Mucosa of gallbladder (tissue), 1 donor: Measurements from ENCODE around the gene PLSCR4. TPM values are rescaled to one million over a fixed set of nuclear protein-coding genes. Genes with fewer than 3 reads are reported as not detected.

Source experiments
- DNase-seq: peaks from one replicate; pipeline ENCODE4 v3.0.0-alpha.2; 2020; ENCODE audit warnings: low spot score
- total RNA-seq: library from RNA; stranded (reverse); gene quantifications from one replicate; pipeline ENCODE4 v1.2.1, GENCODE V29; 2021
- donor health status: DM: no; HTN: no; CAD: no.

The PLSCR4 gene
- total RNA-seq, 1 donor from 2014 or later, result 47.3 TPM

DNA sequence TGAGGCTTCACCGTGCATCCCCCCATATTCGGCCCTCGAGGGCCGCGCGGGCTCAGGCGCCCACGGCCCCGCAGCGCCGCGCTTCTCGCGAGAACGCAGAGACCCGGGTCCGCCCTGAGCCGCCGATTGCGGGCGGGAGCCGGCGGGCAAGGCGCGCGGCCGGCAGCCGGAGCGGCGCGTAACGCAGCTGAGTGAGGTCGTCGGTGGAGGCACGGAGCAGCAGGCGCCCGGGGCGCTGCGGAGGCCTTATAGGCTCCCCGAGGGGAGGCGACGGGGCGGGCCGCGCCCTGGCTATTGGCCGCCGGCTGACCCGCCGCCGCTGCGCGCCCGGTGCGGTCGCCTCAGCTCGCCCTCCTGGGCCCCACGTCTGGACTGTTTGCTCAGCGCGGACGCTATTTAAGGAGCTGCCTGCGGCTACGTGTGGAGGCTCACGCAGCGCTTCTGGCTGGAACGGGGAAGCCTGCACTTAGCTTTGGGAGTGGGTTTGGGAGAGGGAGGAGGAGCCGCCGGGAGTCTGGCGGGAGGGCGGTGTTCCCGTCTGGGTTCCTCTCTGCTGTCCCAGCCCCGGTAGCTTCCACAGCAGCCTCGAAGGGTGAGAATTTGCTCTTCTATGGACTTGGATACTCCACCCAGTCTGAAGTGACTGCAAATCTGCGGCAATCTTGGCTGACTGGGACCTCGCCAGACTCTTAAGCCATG lies 89.8 kb downstream of the PLSCR4 start, which contains the start of gene PLOD2:
Gene PLOD2, minus strand, starts transcription at position 221 of the 699 bp plus-strand sequence. Its CDS starts 195 bp downstream, at position 26.
- peak; percentile 80 for DNase-seq

DNA sequence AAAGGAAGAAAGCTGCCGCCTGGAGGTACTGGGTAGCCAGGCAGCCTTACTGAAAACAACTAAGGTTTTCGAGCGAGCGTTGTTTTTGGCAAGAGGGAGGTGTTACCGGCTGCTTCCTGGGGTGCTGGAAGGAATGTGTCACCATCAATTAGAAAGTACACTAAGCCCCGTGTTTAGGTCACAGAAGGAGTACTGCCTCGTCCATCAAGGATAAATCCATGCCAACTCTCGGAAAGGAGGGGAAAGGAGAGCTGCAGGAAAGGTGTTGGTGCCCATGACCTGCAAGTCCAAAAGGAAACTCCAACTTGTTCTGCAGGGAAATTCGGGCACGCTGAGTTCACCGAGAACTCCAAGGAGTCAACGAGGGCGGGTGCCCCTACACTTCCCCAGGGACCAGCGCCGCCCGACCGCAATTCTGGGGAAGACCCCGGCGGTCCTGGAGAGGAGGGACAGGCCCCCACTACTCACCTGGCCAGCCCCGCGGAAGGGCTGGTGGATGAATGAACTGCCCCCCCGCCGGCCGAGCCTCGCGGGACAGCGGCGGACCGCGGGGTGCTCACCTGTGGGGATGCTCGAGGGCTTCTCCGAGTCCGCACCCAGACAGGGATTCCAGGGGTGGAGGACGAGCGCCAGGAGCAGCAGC lies 90.5 kb downstream of the PLSCR4 start:
- DNase-seq, result peak; percentile 66

DNA sequence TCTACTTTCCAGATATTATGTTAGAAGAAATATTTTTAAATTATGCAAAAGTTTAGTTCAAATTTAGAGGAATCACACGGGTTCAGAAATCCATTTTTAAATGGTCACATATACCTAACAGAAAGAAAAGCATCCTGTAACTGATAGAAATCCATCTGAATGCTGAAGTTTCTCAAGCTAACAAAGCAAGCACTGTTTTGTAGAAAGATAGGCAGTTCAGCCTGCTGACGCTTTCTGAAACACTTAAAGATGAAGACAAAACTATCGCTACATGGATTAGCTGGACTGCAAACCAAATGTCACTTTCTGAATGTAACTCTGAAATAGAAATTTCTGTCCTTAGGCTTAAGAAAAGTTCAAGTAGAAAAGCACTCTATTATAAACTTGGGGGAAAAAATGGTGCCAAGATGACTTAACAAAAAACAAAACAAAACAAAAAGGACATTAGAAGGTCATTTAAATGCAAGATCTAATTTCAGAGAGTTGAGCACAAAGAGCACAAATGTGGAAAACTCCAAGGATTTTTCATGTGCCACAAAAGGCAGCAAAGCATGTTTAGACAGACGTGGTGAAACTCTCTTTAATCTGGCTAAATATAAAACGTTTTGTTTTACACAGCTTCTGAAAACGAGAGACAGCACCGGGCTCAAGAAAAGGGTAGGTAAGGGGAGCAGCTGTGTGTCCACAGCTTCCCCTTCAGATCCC lies 91.1 kb downstream of the PLSCR4 start:
- no peak for DNase-seq

DNA sequence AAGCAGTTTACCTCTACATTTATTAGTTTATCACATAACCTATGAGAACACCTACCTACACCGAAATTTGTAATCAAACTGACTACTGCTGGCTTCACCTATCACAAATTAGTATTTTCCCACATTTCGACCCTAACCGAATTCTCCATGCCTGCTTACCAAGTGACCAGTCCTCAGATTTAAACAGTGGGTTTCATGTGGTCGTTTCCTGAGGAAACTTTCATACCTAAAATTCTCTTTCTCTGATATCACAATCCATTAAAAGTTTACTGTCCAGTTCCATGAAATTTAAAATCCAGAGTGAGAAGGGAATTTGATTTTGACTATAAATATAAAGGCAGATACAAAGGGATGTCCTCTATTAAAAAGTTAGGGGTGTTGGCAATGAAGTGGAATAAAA lies 91.9 kb downstream of the PLSCR4 start:
- DNase-seq, result no peak

DNA sequence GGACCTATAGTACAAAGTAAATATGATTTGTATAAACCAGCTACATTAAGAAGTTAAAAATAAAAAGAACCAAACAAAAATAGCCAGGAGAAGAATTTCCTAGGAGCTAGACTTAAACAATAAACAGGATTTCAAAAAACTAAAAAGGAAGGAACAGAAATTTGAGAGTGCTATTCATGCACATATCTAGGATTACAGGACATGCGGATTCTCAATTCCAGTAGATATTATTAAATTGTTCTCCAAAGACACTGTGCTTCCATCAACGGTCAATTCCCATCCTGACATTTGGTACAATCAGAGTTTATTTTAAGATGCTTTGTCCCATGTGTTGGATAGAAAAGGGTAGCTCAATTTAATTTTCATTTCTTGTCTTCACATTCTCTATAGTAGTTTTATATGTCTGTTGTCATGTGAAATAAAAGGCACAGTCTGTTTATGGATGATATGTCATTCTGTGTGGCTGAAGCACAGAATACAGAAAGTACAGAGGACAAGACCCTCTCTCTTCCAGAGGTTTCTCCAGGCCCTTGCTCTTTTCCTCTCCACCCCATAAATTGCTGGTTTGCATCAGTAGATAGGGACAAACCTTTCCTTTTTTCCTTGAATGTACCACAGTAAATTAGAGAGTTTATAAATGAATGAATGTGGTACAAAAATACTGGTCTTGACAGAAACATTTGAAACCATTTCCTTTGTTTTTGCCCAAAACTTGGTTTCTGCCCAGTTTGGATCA lies 93.4 kb downstream of the PLSCR4 start:
- no peak for DNase-seq

DNA sequence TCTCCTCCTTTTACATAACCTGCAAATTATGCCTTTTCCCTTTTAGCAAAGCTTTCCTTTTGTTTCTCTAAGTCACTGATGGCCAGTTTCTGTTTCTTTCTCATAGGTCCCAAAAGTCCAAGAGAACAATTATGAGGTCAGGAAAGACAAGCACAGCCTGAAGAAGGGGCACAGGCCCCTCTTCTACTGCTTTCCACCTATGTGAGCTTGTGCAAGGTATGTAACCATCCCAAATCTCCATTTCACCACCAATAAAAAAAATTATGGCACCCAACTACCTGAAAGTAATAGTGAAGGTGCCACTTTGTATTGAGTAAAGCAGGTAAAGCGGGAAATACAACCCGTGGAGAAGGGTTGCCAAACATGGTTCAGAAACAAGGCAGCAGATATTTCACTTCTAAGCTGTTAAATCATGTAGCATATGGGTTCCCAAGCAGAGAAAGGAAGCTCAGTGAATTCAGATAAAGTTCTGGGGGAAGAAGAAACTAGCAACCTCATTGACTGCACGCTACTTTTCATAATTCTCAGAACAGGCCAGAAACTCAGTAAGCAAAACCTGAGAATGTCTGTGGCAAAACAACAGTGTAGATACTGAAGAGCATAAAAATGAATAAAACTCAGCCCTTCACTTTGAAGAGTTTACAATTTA lies 94.1 kb downstream of the PLSCR4 start:
- DNase-seq, result no peak

DNA sequence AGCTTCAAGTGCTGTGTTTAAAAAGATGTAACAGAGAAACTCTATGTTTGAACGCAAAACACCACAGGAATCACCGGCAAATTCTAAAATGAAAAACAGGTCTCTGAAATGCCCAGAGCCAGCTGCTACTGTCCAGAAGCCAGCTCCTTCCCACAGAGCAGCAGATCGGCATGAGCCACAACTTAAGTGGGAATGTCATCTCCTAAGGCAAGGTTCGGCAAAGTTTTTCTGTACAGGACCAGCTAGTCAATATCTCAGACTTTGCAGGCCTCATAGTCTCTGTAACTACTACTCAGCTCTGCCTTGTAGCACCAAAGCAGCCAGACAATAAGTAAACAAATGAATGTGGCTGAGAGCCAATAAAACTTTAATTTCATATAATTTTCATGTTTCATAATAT lies 94.8 kb downstream of the PLSCR4 start:
- DNase-seq, result no peak

DNA sequence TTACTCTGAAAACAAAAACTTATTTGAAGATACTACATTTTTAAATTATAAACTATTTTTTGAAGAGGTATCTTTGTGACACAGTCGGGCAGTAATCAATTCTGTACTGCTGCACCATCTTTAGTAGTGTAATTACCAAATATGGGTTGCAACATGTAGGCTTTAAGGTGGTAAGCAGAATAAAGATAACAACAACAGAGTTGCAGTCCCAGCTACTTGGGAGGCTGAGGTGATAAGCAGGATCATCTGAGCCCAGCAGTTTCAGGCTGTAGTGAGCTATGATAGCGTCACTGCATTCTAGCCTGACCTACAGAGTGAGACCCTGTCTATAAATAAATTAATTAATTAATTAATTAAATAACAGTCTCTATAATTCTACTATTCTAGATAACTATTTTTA lies 95.9 kb downstream of the PLSCR4 start:
- no peak for DNase-seq

DNA sequence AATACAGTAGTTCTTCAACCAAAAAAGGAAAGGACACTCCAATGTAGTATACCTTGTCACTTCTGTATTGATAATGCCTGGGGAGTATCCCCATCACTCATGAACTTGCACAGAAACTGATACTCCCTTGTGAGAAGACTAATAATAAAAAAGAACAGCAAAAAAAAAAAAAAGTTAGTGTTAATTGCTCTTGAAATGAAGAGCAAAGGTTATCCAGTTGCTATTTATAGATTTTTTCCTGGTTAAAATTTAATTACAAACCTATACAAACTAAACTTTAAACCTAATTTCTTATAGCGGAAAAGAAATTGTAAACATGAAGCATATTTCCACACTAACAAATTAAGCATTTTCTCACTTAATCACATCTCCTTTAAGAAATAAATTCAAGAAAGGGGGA lies 96.6 kb downstream of the PLSCR4 start:
- DNase-seq, result no peak

DNA sequence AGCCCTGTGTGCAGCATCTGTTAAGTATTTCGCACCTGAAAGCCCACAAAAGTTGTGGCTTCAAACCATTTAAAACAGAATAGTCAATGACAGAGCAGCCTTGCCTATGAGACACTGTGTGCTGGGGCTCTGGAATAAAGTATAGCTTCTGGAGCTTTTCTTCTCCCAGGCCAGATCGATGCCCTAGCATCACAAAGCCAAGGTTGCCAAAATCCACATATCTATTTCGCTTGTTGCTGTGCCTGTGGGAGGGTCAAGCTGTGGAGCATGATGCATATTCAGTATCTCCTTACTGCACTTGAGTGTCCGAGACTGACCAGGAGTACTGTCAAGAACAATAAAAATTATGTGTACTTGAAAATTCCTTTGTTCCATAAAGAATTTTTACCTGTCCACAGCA lies 97.5 kb downstream of the PLSCR4 start:
- no peak for DNase-seq

DNA sequence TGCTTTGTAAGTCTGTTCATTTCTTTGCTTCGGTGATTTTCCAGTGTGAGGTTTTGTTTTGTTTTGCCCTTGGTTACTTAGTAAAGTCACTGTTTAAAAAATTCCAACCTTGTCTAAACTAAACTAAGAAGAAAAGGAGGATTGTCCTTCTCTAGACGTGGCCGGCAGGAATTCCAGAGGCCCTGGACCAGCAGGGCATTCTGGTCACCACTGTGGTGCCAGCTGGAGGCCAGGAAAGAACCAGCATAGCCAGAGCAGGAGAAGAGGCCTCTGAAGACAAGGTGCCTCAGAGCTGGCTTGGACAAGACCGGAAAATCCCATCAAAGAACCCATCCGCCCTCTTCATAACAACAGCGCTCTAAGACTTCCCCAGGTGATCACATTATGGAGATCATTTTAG lies 98.1 kb downstream of the PLSCR4 start:
- DNase-seq, result no peak

DNA sequence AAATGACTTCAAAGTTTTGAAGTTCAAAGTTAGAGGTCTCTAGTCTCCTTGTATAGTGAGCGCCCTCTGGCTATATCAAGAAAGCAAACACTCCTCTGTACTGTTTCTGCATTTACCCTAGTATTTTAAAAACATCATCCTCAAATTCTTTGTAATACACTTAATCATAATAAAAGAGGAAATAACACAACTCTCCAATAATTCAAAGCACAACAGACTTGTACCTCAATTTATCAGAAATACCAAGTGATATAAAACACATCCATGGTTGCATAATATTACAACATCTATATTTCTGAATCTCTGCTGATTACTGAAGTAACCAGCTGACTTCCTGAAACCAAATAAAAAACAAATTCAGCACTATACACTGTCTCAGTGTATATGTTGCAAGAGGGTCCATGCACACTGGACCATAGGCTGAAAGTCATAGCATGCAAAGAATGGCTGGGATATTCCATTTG lies 102.4 kb downstream of the PLSCR4 start:
- DNase-seq, result no peak

DNA sequence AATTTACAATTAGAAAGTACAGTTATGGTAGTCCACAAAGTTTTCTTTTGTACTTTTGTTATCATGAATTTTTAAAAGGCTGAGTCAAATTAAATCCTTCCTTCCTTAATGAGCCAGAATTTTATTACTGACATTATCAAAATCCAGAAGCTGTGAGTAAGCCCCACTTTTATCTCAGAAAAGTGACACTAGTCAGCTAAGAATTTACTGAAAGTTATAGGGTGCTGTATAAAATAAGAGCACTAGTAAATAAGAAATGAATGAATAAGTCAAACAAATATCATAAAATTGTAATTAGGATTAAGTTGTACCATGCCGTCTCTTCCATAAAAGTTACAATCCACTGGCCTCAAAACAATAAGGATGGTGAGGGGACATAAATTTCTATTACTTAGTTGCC lies 105.3 kb downstream of the PLSCR4 start:
- DNase-seq, result no peak

DNA sequence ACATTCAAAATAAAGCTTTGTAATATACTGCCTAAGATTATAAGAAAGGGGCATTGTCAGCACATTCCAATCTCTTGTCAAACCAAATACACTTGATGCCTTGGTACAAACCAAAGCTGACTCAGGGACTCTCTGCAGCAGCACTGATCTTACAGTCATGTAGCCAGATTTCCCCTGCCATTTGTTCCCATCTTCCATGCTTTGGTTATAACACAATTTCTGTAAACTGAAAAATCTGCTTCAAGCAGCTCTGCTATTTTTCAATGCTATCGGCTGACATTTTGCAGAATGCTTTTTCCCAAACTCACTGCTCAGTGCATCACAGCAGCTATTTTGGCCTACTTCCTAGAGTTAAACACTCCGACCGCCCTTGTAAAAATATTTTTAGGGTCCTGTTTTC lies 108.1 kb downstream of the PLSCR4 start:
- peak; percentile 46 for DNase-seq

Other genes with a start within 250 kb of the PLSCR4 start
- 72.8 TPM for gene PLOD2, start 89.9 kb downstream of the PLSCR4 start, total RNA-seq
- 0.35 TPM for gene PLSCR2, start 218.5 kb upstream of the PLSCR4 start, total RNA-seq